ENCODE results near the gene JAZF1.

GRCh38 chr7:28144266-28144665, 36.3 kb downstream of the JAZF1 start:
- TF ChIP-seq CREB5 (CRISPR knock-in tag; IDR thresholded peaks at IDR 0.05; ENCODE audit: low read depth) (no peak), ARNTL (CRISPR knock-in tag; IDR thresholded peaks at IDR 0.05; ENCODE audit: borderline replicate concordance, low read depth) (no peak), ZNF8 (CRISPR knock-in tag; IDR thresholded peaks at IDR 0.05) (no peak), OSR1 (CRISPR knock-in tag; IDR thresholded peaks at IDR 0.05) (no peak)
